Panc1 (cell line): ENCODE data around the gene THSD7A. TPM values are rescaled to one million over a fixed set of nuclear protein-coding genes. Genes with fewer than 3 reads are reported as not detected.

Source experiments
- ATAC-seq: fragments of 200-7000 bp; cut with Tn5 transposase; 2 replicates; pipeline ENCODE4 v1.9.1; 2020; ENCODE audit warnings: mild to moderate bottlenecking, moderate library complexity
- BruUV-seq: library from RNA; stranded (reverse); fragments of 400-500 nt; replicated peaks from 2 replicates; lab custom pipeline; 2021; lab: Mats Ljungman, UMichigan
- CTCF ChIA-PET: fragments of 300-600 bp; sonication (Branson Sonifier 250); formaldehyde crosslinking; loops from one replicate; lab custom pipeline; 2022; ENCODE audit warnings: antibody characterized with exemption; lab: Charles Lee
- POLR2A ChIA-PET: fragments of 300-600 bp; sonication (Branson Sonifier 250); formaldehyde crosslinking; loops from one replicate; lab custom pipeline; 2022; ENCODE audit warnings: antibody characterized with exemption; lab: Charles Lee
- DNase-seq: peaks from one replicate; pipeline ENCODE4 v3.0.0-alpha.2; 2010; ENCODE audit warnings: low read depth, low spot score
- H3K27ac ChIP-seq: 2 replicates; pipeline ENCODE4 v1.5.1; 2011; ENCODE audit warnings: mild to moderate bottlenecking, low read length, inconsistent platforms
- H3K27me3 ChIP-seq: fragments of 200-500 bp; sonication (Bioruptor generic); 2 replicates; pipeline ENCODE4 v1.6.0; 2014; ENCODE audit warnings: low read length, inconsistent platforms; ENCODE audit not compliant: control insufficient read depth, insufficient read depth
- H3K36me3 ChIP-seq: fragments of 200-500 bp; sonication (Bioruptor generic); 2 replicates; pipeline ENCODE4 v1.5.1; 2014; ENCODE audit warnings: inconsistent platforms, mild to moderate bottlenecking, low read length, moderate library complexity; ENCODE audit not compliant: control insufficient read depth, insufficient read depth
- H3K4me1 ChIP-seq: 2 replicates; pipeline ENCODE4 v1.5.1; 2011; ENCODE audit warnings: inconsistent platforms, mild to moderate bottlenecking, low read length, moderate library complexity; ENCODE audit not compliant: control insufficient read depth, insufficient read depth
- H3K4me3 ChIP-seq, 2 experiments: 2 replicates each; pipeline ENCODE4 v1.5.1; 2011 to 2012; ENCODE audit warnings: low read depth in 2 of 2, low read length in 2 of 2, mild to moderate bottlenecking in 2 of 2, inconsistent platforms in 1 of 2, moderate library complexity in 1 of 2
- H3K9me3 ChIP-seq: fragments of 200-500 bp; sonication (Bioruptor generic); 2 replicates; pipeline ENCODE4 v1.5.1; 2014; ENCODE audit warnings: low read depth, mild to moderate bottlenecking, inconsistent platforms, low read length, moderate library complexity; ENCODE audit not compliant: control insufficient read depth, insufficient read depth
- POLR2AphosphoS5 ChIP-seq: IDR thresholded peaks from 2 replicates; pipeline ENCODE4 v1.6.1; 2012; ENCODE audit warnings: mild to moderate bottlenecking, low read depth, low read length, moderate library complexity
- SIN3A ChIP-seq: IDR thresholded peaks from 2 replicates; pipeline ENCODE4 v1.6.1; 2012; ENCODE audit warnings: low read depth, mild to moderate bottlenecking, low read length, moderate library complexity, borderline replicate concordance; ENCODE audit not compliant: insufficient read depth
- TCF7L2 ChIP-seq: IDR thresholded peaks from 2 replicates; pipeline ENCODE4 v1.6.1; 2011; ENCODE audit warnings: mild to moderate bottlenecking, low read depth, low read length, inconsistent platforms
- in situ Hi-C: cut with HindIII; loops from 2 replicates; pipeline ENCODE4 v1.10.0; 2016; ENCODE audit warnings: low sequenced_read_pairs, low pct_unique_long_range_greater_than_20kb
- intact Hi-C: fragments of 100-400 bp; cut with micrococcal nuclease; formaldehyde crosslinking; loops from one replicate; pipeline ENCODE4 v1.10.0; 2022; ENCODE audit not compliant: unreplicated experiment
- total RNA-seq: library from RNA; stranded (reverse); gene quantifications from one replicate; pipeline ENCODE4 v1.2.1, GENCODE V29; 2021; ENCODE audit not compliant: unreplicated experiment
- TF ChIP-seq, protein P1 (sequence below), 2 experiments: IDR thresholded peaks; 2 replicates each; pipeline ENCODE4 v1.6.1; 2011 to 2012; ENCODE audit warnings: low read depth in 2 of 2, control low read depth in 1 of 2, low read length in 1 of 2, mild to moderate bottlenecking in 1 of 2, moderate library complexity in 1 of 2; ENCODE audit not compliant: insufficient read depth in 1 of 2
- TF ChIP-seq, protein P2 (sequence below): fragments of 450-650 bp; IDR thresholded peaks from 2 replicates; pipeline ENCODE4 v1.5.1; 2017; ENCODE audit warnings: mild to moderate bottlenecking

Gene THSD7A
- total RNA-seq, 1 experiment from 2014 or later: 38.6 TPM

DNA sequence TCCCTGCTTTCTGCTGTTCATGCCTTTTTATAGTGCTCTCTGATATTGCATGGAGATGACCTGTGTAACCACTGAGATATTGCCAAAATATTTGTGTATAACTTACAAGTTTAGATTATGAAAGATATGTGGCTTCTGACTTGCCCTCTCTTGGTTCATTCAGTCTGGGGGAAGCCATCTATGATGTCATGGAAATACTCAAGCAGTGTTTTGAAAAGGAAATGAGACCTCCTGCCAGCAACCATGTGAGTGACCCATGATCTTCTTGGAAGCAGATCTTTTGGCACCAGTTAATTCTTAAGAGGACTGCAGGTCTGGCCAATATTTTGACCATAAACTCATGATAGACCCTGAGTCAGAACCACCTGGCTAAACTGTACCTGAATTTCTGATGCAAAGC, 183.0 kb downstream of the THSD7A start:
- no peak for DNase-seq
- BruUV-seq: no TSS peak
- ATAC-seq: no peak
- H3K27me3 ChIP-seq: no peaks in the 10 kb centered on the region
- intact Hi-C loops (no loop called here), in situ Hi-C loops (no loop called here)
- H3K4me1 ChIP-seq: no peaks in the 10 kb centered on the region
- no peak for TF ChIP-seq POLR2AphosphoS5
- CTCF ChIA-PET: no interaction called here
- no peaks in the 10 kb centered on the region for H3K9me3 ChIP-seq
- no peaks in the 10 kb centered on the region for H3K36me3 ChIP-seq
- H3K4me3 ChIP-seq: no peak overlapping the region
- no peak overlapping the region for H3K27ac ChIP-seq
- POLR2A ChIA-PET: no interaction called here

DNA sequence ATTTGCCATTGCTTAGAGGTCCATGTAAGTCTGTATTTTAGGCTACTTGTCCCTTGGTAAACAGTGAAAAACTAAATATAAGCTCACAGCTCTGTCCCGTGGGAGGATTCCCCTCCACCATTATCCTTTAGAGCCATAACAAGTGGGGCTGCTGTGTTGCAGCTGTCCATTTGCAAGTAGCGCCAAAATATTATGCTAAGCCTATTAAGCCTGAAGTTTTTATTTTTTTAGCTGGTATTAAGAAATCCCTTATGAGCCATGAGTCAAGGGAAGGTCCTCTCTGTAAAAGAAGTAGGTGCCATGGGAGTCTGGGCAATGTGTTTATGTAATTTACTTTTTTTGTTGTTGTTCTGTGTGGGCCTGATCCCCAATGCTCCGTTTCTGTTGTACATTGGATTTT, 183.9 kb downstream of the THSD7A start:
- Histone ChIP-seq H3K4me3 (no peak overlapping the region), H3K27ac (no peak overlapping the region), H3K9me3 (no peaks in the 10 kb centered on the region), H3K4me1 (no peaks in the 10 kb centered on the region), H3K27me3 (no peaks in the 10 kb centered on the region), H3K36me3 (no peaks in the 10 kb centered on the region)
- TF ChIP-seq POLR2AphosphoS5: no peak
- TF ChIP-seq, protein P1, sequence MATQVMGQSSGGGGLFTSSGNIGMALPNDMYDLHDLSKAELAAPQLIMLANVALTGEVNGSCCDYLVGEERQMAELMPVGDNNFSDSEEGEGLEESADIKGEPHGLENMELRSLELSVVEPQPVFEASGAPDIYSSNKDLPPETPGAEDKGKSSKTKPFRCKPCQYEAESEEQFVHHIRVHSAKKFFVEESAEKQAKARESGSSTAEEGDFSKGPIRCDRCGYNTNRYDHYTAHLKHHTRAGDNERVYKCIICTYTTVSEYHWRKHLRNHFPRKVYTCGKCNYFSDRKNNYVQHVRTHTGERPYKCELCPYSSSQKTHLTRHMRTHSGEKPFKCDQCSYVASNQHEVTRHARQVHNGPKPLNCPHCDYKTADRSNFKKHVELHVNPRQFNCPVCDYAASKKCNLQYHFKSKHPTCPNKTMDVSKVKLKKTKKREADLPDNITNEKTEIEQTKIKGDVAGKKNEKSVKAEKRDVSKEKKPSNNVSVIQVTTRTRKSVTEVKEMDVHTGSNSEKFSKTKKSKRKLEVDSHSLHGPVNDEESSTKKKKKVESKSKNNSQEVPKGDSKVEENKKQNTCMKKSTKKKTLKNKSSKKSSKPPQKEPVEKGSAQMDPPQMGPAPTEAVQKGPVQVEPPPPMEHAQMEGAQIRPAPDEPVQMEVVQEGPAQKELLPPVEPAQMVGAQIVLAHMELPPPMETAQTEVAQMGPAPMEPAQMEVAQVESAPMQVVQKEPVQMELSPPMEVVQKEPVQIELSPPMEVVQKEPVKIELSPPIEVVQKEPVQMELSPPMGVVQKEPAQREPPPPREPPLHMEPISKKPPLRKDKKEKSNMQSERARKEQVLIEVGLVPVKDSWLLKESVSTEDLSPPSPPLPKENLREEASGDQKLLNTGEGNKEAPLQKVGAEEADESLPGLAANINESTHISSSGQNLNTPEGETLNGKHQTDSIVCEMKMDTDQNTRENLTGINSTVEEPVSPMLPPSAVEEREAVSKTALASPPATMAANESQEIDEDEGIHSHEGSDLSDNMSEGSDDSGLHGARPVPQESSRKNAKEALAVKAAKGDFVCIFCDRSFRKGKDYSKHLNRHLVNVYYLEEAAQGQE (IDR thresholded peaks at IDR 0.05; ENCODE audit: insufficient read depth in 1 of 2, low read depth in 2 of 2, low read length in 1 of 2): no peak
- no peak for TF ChIP-seq TCF7L2
- TF ChIP-seq, protein P2, sequence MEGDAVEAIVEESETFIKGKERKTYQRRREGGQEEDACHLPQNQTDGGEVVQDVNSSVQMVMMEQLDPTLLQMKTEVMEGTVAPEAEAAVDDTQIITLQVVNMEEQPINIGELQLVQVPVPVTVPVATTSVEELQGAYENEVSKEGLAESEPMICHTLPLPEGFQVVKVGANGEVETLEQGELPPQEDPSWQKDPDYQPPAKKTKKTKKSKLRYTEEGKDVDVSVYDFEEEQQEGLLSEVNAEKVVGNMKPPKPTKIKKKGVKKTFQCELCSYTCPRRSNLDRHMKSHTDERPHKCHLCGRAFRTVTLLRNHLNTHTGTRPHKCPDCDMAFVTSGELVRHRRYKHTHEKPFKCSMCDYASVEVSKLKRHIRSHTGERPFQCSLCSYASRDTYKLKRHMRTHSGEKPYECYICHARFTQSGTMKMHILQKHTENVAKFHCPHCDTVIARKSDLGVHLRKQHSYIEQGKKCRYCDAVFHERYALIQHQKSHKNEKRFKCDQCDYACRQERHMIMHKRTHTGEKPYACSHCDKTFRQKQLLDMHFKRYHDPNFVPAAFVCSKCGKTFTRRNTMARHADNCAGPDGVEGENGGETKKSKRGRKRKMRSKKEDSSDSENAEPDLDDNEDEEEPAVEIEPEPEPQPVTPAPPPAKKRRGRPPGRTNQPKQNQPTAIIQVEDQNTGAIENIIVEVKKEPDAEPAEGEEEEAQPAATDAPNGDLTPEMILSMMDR: no peak
- TF ChIP-seq SIN3A: no peak
- DNase-seq (no peak), ATAC-seq (no peak)
- intact Hi-C loops: no loop called here
- POLR2A ChIA-PET: no interaction called here
- no TSS peak for BruUV-seq
- CTCF ChIA-PET: interaction anchor here (0.7 kb wide), 1 partner anchor 491 kb away, joined by 4 read pairs; no protein-coding TSS in a partner anchor
- in situ Hi-C loops: no loop called here

DNA sequence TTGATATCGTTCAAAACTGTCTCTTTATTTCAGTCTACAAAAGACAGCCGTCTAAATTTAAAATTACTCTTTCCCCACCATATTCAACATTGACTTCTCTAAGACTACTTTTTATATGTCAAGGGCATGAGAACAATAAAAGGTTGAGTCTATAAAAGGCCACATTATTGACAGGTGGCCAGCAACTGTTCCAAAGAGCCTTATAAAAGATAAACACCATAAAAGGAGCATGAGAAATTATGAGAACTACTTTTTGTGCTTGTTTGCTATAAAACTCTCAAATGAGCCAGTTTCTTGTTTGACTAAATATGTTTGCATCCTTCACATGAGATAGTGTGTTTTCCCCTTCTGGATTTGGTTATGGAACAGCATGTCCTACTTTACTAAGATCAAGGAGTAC, 189.2 kb downstream of the THSD7A start:
- Histone ChIP-seq H3K4me3 (no peak overlapping the region), H3K4me1 (0 out of 2 replicates have a peak, but pooled peaks cover 4% of the 10 kb centered on the region), H3K36me3 (no peaks in the 10 kb centered on the region), H3K27ac (no peak overlapping the region), H3K27me3 (no peaks in the 10 kb centered on the region), H3K9me3 (no peaks in the 10 kb centered on the region)
- TF ChIP-seq TCF7L2 (no peak), SIN3A (no peak), POLR2AphosphoS5 (no peak)
- TF ChIP-seq, protein P2: no peak
- TF ChIP-seq, protein P1 (IDR thresholded peaks at IDR 0.05; ENCODE audit: insufficient read depth in 1 of 2, low read depth in 2 of 2, low read length in 1 of 2): no peak
- in situ Hi-C loops: no loop called here
- no TSS peak for BruUV-seq
- CTCF ChIA-PET: no interaction called here
- POLR2A ChIA-PET: no interaction called here
- DNase-seq (no peak), ATAC-seq (no peak)
- intact Hi-C loops: no loop called here
